Measurements from ENCODE around the gene GRIN2A.

Gene GRIN2A

DNA sequence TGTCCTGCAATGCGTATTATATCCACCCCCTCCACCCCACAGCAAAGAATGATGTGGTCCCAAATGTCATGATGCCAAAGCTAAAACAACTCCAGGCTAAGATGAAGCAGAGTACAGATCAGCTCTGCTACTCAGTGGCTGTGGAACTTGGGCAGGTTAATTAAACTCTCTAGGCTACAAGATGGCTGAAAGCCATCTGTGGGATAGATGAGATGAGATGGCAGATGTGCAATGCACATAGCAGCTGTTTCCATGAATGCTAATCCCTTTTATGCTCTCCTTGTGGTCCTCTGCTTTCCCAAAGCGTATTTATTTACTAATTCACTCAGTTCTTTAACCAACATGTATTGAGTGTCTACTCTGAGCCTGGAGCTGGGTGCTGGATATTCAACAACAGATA lies 114.4 kb downstream of the GRIN2A start:
- H3K27ac ChIP-seq (ENCODE audit: low read length): no peak overlapping the region
- no peaks in the 10 kb centered on the region for H4K20me1 ChIP-seq (ENCODE audit: insufficient read depth, low read length)
- no peaks in the 10 kb centered on the region for H3K4me1 ChIP-seq (ENCODE audit: low read length)
- no peaks in the 10 kb centered on the region for H3F3A ChIP-seq (ENCODE audit: insufficient read depth, low read length)
- H3K9me2 ChIP-seq (replicated peaks; ENCODE audit: insufficient read depth, low read length): no peaks in the 10 kb centered on the region
- no peak overlapping the region for H3K9ac ChIP-seq (ENCODE audit: low read length)
- TF ChIP-seq, protein P1, sequence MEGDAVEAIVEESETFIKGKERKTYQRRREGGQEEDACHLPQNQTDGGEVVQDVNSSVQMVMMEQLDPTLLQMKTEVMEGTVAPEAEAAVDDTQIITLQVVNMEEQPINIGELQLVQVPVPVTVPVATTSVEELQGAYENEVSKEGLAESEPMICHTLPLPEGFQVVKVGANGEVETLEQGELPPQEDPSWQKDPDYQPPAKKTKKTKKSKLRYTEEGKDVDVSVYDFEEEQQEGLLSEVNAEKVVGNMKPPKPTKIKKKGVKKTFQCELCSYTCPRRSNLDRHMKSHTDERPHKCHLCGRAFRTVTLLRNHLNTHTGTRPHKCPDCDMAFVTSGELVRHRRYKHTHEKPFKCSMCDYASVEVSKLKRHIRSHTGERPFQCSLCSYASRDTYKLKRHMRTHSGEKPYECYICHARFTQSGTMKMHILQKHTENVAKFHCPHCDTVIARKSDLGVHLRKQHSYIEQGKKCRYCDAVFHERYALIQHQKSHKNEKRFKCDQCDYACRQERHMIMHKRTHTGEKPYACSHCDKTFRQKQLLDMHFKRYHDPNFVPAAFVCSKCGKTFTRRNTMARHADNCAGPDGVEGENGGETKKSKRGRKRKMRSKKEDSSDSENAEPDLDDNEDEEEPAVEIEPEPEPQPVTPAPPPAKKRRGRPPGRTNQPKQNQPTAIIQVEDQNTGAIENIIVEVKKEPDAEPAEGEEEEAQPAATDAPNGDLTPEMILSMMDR (IDR thresholded peaks at IDR 0.05; ENCODE audit: low read length): no peak
- TF ChIP-seq EZH2 (optimal IDR thresholded peaks at IDR 0.05; ENCODE audit: low read depth, low read length) (no peak), EZH2phosphoT487 (IDR thresholded peaks at IDR 0.05; ENCODE audit: low read length) (no peak)
- no peak overlapping the region for H3K4me3 ChIP-seq (ENCODE audit: low read length)
- no peak overlapping the region for H3K4me2 ChIP-seq (ENCODE audit: low read depth, low read length)
- H3K36me3 ChIP-seq (replicated peaks; ENCODE audit: insufficient read depth, low read length): no peaks in the 10 kb centered on the region
- no peaks in the 10 kb centered on the region for H3K79me2 ChIP-seq (ENCODE audit: low read length)
- no peaks in the 10 kb centered on the region for H3K9me3 ChIP-seq (replicated peaks; ENCODE audit: insufficient read depth, low read length)
- H3K27me3 ChIP-seq (replicated peaks; ENCODE audit: insufficient read depth, low read length): no peaks in the 10 kb centered on the region
- DNase-seq: no peak
- H2AFZ ChIP-seq (ENCODE audit: low read length): no peak overlapping the region

DNA sequence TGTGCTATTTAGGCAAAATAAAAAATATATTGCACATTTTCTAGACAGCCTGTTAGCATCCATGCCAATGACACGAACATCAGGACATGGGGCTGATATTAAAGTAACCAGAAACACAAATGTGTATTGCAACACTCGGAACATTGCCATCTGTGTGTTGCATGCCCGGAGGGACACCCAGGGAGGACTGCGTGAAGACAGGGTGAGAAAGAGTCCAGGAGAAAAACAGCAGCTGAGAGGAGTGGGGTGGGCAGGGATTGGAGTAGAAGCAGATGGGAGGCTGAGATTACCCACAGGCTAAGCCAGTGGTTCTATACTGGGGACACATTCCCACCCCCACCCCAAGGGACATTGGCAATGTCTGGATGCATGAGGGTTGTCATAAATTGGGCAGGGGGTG lies 114.8 kb downstream of the GRIN2A start:
- Histone ChIP-seq H3K36me3 (replicated peaks; ENCODE audit: insufficient read depth, low read length) (no peaks in the 10 kb centered on the region), H3F3A (ENCODE audit: insufficient read depth, low read length) (no peaks in the 10 kb centered on the region), H3K27me3 (replicated peaks; ENCODE audit: insufficient read depth, low read length) (no peaks in the 10 kb centered on the region), H2AFZ (ENCODE audit: low read length) (no peak overlapping the region), H3K27ac (ENCODE audit: low read length) (no peak overlapping the region), H3K9me3 (replicated peaks; ENCODE audit: insufficient read depth, low read length) (no peaks in the 10 kb centered on the region), H3K9ac (ENCODE audit: low read length) (no peak overlapping the region), H3K4me1 (ENCODE audit: low read length) (no peaks in the 10 kb centered on the region), H3K79me2 (ENCODE audit: low read length) (no peaks in the 10 kb centered on the region), H4K20me1 (ENCODE audit: insufficient read depth, low read length) (no peaks in the 10 kb centered on the region), H3K9me2 (replicated peaks; ENCODE audit: insufficient read depth, low read length) (no peaks in the 10 kb centered on the region), H3K4me2 (ENCODE audit: low read depth, low read length) (no peak overlapping the region), H3K4me3 (ENCODE audit: low read length) (no peak overlapping the region)
- TF ChIP-seq EZH2phosphoT487 (IDR thresholded peaks at IDR 0.05; ENCODE audit: low read length) (no peak), EZH2 (optimal IDR thresholded peaks at IDR 0.05; ENCODE audit: low read depth, low read length) (no peak)
- TF ChIP-seq, protein P1 (IDR thresholded peaks at IDR 0.05; ENCODE audit: low read length): no peak
- no peak for DNase-seq

- no peak for DNase-seq
- H3K9me3 ChIP-seq (replicated peaks; ENCODE audit: insufficient read depth, low read length): no peaks in the 10 kb centered on the region
- H3K27ac ChIP-seq (ENCODE audit: low read length): no peak overlapping the region
- no peak overlapping the region for H2AFZ ChIP-seq (ENCODE audit: low read length)
- H3K4me1 ChIP-seq (ENCODE audit: low read length): no peaks in the 10 kb centered on the region
- no peaks in the 10 kb centered on the region for H3F3A ChIP-seq (ENCODE audit: insufficient read depth, low read length)
- no peaks in the 10 kb centered on the region for H3K27me3 ChIP-seq (replicated peaks; ENCODE audit: insufficient read depth, low read length)
- H3K9me2 ChIP-seq (replicated peaks; ENCODE audit: insufficient read depth, low read length): no peaks in the 10 kb centered on the region
- H3K4me3 ChIP-seq (ENCODE audit: low read length): no peak overlapping the region
- H3K79me2 ChIP-seq (ENCODE audit: low read length): no peaks in the 10 kb centered on the region
- no peaks in the 10 kb centered on the region for H3K36me3 ChIP-seq (replicated peaks; ENCODE audit: insufficient read depth, low read length)
- H3K4me2 ChIP-seq (ENCODE audit: low read depth, low read length): no peak overlapping the region
- H3K9ac ChIP-seq (ENCODE audit: low read length): no peak overlapping the region
- no peak for TF ChIP-seq EZH2 (optimal IDR thresholded peaks at IDR 0.05; ENCODE audit: low read depth, low read length)
- TF ChIP-seq, protein P1 (IDR thresholded peaks at IDR 0.05; ENCODE audit: low read length): no peak
- no peak for TF ChIP-seq EZH2phosphoT487 (IDR thresholded peaks at IDR 0.05; ENCODE audit: low read length)
- H4K20me1 ChIP-seq (ENCODE audit: insufficient read depth, low read length): no peaks in the 10 kb centered on the region
Measured at GRCh38 chr16:10065019-10065418, 117.2 kb downstream of the GRIN2A start.
